Renal cortex interstitium (tissue), 11 donors: ENCODE results near the gene CDCA8. TPM values are rescaled to one million over a fixed set of nuclear protein-coding genes. Genes with fewer than 3 reads are reported as not detected.
"Not testable (repeated sequence)": the region's sequence is repeated elsewhere in the genome, so short reads cannot be mapped to it uniquely, and the experiment has no call there.

ENCODE experiments used
- DNase-seq, 11 donors: peaks; one replicate each; pipeline ENCODE4 v3.0.0-alpha.2; 2013; ENCODE audit warnings: low read depth in 9 of 11, low spot score in 4 of 11; ENCODE audit errors: extremely low read depth in 1 of 11
- polyA plus RNA-seq, 3 donors: library from polyadenylated mRNA; unstranded; fragments of 120-200 nt; gene quantifications; one replicate each; pipeline ENCODE4 v1.2.1, GENCODE V29; 2013; ENCODE audit not compliant: insufficient read length in 3 of 3

The CDCA8 gene
- polyA plus RNA-seq, 3 donors = 12.5 to 21.8 (median 21.3) TPM

GRCh38 chr1:37666241-37666867 lies 26.0 kb upstream of the CDCA8 start:
- DNase-seq = no peak

DNA sequence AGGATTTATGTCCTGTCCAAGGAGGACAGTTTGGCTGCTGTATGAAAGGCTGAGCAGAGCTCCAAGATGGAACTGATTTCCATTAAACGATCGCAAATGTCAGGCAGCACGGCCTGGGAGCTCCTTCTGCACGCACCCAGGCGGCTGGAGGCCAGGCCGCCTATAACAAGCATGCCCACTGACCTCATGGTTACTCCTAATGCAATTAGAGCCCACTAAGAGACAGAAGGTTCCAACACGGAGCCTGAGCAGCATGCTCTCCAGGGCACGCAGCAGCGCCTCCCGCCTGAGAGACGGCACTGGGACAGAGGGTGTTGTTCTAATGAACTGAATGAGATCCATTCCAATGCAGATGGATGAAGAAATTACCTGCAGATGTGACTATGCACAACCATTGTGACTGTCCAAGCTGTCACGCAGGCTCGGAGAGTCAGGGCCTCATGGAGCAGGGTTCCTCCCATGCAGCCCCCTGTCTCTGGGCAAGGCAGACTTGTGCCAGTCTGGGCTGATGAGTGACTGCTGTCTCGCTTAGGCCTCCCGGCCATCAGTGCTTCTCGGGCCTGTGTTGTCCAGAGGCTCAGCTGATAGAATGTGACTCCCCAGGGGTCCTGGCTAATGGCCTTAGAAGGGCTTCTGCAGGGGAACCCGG lies 25.2 kb upstream of the CDCA8 start:
- DNase-seq = no peak

DNA sequence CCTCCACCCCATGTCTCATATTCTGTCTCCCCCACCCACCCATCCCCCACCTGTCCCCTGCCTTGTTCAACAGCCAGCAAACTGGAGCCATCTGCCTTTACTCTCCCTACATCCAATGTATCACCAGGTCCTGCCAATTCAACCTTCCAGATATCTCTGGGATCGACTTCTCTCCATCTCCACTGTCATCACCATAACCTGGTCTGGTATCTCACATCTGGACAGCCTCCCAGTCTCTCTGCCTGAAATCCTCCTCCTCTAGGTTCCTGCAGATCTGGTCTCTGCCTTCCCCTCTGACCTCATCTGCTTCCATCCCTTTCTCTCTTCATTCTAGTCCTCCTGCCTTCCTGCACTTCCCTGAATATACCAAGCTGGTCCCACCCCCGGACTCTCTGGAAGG lies 22.2 kb upstream of the CDCA8 start:
- no peak for DNase-seq

GRCh38 chr1:37671261-37671660 lies 21.1 kb upstream of the CDCA8 start:
- no peak for DNase-seq

DNA sequence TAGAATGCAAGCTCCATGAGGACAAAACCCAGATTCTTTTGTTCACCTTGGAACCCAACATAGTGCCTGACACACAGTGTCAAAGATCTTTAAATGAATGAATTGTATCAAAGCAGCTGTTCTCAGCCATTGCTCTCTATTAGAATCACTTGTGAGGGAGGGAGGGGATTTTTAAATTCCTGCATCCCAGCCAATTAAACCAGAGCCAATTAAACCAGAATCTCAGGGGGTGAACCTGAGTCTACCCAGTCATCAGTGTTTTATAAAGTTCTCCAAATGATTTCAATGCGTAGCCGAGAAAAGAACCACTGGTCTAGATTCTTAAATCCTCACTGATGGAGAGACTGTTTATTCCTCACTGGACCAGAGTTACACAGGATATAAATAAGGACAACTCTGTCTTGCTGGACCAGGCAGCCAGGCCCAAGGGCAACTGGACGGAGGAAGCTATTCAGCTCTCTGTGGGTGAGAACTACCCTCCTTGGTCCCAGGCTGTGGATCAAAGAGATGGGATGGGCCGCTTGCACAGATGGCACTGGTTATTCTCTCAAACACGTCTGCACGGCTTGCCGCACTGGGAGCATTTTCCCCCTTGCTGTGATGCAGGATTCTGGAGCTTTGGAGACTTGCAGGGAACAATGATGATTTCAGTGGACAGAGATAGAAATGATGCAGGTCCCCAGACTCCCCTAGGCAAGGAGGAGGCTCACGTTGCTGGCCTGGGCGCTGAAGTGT lies 20.0 kb upstream of the CDCA8 start:
- no peak for DNase-seq

DNA sequence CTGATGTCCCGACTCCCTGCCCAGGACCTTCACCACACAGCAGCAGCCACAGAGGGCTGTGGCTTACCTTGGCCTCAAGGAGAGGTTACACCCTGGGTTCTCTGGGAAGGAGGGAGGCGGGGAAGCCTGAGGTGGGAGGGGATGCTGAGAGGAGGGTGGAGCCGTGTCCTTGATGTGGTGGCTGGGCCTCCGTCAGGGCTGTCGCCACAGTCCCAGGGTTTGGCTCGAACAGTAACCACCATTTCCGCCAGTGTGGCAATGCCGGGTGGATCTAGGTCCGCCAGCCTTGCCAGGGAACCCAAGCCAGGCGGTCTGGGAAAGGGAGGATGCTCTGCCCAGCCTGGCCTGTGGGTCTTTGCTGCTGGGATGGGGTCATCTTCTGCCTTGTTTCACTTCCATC lies 18.4 kb upstream of the CDCA8 start:
- DNase-seq = no peak

DNA sequence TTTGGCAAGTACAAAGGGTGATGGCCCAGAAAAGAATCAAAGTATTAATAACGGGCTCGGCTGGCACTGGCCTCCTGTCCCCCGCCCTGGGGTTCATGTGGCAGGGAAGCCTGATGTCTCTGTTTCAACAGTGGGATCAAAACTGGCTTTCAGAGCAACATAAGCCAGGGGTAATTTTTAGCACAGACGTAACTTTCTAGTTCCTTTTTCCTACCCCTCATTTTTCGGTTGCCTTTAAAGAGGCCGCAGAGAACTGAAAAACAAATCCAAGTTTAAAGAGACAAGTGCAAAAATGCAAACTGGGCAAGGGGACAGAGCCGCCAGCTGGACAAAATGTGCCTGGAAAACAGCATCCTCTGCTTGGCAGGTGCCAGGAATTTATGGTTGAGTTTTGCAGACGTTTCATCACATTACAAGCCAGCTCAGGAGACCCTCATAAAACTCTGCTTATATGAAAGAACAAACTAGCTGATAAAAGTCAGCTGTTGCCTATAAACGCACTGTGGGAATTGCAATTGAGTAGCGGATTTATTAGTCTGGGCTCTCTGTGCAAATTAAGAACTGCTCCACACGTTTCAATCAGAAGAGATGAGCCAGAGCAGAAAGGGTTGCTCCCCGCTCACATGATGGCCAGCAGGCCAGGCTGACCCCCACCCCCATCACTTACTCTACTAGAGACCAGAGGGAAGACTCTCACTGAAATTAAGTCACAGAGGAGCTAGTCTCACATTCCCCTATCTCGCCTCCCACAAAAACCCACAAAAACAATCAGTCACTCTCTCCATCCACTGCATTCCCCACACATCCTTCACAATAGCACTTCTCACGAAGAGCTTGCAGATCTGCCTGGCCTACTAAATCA lies 15.8 kb upstream of the CDCA8 start:
- peak in 7 of 11 donors; percentile 57 to 79 (median 74) for DNase-seq

DNA sequence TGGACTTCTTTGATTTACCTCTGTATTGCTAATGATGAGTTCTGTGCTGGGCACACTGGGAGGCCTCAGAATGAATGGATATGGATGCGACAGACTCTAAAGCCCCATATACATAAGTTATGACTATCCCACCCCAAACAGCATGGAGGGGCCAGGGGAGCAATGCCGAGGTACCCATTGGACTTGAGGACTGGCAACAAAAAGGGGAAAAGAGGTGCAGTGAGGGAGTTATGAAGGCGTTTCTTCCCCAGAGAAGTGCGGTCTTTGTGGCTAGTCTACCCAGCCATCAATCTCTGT lies 15.2 kb upstream of the CDCA8 start:
- no peak for DNase-seq

DNA sequence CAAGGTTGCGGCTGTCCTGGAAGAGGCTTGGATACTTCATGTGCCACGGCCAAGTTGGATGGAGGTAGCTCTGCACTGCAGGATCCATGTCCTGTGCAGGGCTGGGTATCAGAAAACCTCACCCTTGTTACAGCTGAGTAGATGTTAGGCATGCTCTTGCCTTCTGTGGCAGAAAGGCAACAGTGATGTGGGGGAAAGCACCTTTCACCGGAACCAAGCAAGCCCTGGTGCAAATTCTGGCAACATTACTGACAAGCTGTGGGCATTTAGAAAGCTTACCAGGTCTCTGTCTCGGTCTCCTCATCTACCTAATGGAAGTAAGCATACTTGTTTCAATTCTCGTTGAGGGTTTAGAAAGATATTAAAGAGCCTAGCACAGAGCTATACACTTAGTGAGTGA lies 14.5 kb upstream of the CDCA8 start:
- no peak for DNase-seq

- no peak for DNase-seq
Measured at GRCh38 chr1:37680933-37681332, 11.4 kb upstream of the CDCA8 start.

DNA sequence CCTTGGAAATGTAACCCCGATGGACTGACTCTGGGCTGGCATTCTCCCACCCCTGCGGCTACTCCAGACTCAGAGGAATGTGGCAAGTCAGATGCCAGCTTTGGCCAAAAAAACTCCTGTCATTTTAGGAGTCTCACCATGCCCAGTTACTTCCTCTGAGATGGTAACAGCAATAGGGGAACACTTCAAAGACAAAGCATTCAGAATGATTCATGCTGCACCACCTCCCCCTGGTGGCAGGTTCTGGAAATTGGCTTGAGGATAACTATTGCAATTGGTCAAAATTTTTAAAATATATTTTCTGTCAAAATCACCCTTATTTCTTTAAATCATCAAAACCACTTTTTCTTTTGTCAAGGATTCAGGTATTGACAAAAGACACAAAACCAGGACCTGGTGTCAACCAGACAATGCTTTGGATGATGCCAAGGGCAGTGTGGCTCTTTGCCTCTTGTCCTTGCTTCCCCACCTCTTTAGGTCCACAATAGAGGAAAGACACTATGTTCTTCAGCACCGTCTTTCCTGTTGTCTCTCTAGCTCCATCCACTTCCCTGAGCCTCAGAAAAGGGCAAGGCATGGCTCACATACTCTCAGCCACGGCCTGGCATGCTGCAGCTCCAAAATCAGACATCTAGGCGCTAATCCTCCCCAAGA lies 9.9 kb upstream of the CDCA8 start:
- peak in 2 of 11 donors; percentile 32 to 68 for DNase-seq

DNA sequence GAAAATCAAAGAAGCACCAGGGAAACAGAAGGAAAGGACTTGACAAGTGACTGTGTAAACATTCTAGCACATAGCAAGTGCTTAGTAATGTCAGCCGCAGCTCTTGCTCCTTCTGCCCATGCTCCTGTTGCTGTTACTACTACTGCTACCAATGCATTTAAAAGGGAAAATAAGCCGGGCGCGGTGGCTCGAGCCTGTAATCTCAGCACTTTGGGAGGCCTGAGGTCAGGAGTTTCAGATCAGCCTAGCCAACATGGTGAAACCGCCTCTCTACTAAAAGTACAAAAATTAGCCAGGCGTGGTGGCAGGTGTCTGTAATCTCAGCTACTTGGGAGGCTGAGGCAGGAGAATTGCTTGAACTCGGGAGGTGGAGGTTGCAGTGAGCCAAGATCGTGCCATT lies 8.1 kb upstream of the CDCA8 start:
- DNase-seq = not testable (repeated sequence)

- DNase-seq = no peak
Measured at GRCh38 chr1:37685722-37686121, 6.6 kb upstream of the CDCA8 start.

DNA sequence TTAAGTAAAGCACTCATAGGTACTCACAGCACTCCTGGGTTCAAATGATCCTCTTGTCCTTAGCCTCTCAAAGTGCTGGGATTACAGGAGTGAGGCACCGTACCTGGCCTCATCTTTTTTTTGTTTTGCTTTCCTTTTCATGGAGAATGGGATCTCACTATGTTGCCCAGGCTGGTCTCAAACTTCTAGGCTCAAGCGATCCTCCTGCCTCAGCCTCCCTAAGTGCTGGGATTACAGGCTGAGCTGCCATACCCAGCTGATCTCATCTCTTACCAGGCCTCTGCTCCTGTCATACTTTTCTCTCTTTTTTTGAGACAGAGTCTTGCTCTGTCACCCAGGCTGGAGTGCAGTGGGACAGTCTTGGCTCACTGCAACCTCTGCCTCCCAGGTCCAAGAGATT lies 4.6 kb upstream of the CDCA8 start:
- not testable (repeated sequence) for DNase-seq

- no peak for DNase-seq
Measured at GRCh38 chr1:37688926-37689325, 3.4 kb upstream of the CDCA8 start.

GRCh38 chr1:37691497-37692077 lies 729 bp upstream of the CDCA8 start:
- DNase-seq = peak in 1 of 11 donors; percentile 17

- DNase-seq = no peak
Measured at GRCh38 chr1:37692834-37693175, 489 bp downstream of the CDCA8 start.

DNA sequence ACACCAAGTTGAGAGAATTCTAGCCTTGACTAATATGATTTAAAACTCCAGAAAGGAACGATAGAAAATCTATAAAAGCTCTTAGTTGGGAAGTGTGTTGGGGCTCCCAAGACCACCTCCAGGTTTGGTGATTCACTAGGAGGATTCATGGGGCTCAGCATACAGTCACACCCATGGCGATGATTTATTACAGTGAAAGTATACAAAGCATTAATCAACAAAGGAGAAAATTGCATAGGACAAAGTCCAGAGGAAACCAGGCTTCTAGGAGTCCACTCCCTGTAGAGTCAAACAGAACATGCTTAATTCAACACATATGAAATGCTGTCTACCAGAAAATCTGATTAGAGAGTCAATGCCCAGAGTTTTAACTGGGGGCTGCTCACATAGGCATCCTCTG lies 4.8 kb downstream of the CDCA8 start:
- no peak for DNase-seq

GRCh38 chr1:37697737-37698136 lies 5.4 kb downstream of the CDCA8 start:
- DNase-seq = no peak
